ENCODE results near the gene MNT.
A peak's percentile ranks its signal among the peaks of the same experiment; 100 is the strongest.

DNA sequence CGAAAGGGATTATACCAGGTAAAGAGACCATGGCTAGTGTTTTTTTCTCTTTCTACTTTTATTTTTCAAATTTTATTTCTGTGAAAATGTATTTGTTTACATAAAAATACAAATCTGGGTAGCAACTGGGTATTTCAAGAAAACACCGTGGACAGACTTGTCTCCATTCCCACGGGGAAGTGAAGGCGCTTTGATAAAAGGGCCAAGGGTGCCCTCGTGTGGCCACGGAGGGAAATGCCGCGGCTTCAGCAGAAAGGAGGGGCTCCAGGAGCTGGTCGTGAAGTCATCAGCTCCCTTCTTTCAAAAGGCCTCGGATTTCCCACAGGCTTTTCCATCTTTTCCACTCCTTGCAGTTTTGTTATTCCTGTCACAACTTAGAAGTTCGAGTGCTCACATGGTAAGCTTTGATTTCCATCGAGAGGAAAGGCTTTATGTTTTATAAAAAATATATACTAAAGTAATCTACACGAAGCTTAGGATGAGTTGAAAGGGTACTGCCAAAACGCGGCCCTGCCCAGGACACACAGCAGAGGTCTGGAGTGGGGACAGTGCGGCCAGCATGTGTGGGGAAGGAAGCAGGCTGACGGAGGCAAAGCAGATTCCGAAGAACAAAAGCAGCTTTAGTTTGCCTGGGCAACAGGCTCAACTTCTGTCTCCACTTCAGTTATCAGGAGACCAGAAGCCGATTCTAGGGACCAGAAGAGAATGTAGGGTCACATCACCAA lies 15.3 kb upstream of the MNT start:
- TF ChIP-seq, protein P1, sequence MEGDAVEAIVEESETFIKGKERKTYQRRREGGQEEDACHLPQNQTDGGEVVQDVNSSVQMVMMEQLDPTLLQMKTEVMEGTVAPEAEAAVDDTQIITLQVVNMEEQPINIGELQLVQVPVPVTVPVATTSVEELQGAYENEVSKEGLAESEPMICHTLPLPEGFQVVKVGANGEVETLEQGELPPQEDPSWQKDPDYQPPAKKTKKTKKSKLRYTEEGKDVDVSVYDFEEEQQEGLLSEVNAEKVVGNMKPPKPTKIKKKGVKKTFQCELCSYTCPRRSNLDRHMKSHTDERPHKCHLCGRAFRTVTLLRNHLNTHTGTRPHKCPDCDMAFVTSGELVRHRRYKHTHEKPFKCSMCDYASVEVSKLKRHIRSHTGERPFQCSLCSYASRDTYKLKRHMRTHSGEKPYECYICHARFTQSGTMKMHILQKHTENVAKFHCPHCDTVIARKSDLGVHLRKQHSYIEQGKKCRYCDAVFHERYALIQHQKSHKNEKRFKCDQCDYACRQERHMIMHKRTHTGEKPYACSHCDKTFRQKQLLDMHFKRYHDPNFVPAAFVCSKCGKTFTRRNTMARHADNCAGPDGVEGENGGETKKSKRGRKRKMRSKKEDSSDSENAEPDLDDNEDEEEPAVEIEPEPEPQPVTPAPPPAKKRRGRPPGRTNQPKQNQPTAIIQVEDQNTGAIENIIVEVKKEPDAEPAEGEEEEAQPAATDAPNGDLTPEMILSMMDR (IDR thresholded peaks at IDR 0.05): peak; percentile 94 to 100 (median 98)
- no peak for TF ChIP-seq POLR2A (IDR thresholded peaks at IDR 0.05)
